CD4-positive, alpha-beta T cell treated with Interferon alpha-2 for 1 hour (primary cell): ENCODE measurements around the gene LANCL2.
"Not testable (repeated sequence)": the region's sequence is repeated elsewhere in the genome, so short reads cannot be mapped to it uniquely, and the experiment has no call there.

Experiments used
- DNase-seq, 2 donors: peaks; one replicate each; pipeline ENCODE4 v3.0.0-alpha.2; 2020 to 2022

LANCL2 gene

DNA sequence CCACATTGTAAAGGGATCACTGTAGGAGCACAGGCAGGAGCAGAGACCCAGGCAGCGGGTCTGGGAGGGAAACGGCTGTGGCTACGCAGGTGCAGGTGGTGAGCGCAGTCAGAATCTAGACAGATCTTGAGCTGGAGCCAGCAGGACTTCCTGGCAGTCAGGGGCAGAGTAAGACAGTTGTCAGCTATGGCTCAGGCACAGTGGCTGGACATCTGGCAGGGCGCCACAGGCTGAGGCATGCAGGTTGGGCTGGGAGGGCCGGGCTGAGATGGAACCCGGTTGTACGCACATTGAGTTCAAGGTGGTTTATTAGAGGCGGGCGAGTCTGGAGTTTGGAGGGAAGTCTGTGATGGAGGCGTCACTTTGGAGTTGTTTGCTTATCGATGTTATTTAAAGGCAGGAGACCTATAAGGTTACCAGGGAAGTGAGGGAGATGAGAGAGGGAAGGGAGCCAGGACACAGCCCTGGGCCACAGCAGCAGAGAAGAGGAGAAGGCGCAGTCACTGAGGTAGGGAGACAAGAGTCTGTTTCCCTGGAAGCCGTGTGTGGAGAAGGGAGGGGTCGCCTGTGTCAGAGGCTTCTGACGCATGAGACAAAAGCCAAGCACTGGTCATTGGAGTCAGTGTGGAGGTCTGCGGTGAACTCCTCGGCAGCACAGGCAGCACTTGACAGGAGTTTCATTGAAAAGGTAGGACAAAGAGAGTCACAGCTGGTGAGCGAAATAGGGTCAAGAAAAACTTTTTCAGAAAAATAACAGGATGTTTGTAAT lies 73.8 kb downstream of the LANCL2 start:
- DNase-seq = no peak

DNA sequence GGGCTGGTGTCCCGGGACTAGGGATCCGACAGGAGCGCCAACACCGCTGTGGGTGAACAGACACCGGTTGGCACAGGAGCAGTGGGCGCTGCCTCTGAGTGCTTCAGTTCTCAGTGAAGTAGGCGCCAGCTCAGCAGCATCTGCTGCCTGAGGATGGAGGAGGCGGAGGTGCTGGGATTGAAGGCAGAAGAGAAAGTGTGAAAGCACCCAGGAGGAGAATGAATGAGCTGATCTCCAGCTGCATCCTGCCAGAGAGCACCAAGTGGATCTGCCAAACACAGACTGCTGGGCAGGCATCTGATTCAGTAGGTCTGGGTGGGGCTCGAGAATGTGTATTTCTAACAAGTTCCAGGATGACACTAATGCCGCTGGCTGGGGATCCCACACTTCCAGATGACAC lies 74.5 kb downstream of the LANCL2 start:
- DNase-seq = no peak

DNA sequence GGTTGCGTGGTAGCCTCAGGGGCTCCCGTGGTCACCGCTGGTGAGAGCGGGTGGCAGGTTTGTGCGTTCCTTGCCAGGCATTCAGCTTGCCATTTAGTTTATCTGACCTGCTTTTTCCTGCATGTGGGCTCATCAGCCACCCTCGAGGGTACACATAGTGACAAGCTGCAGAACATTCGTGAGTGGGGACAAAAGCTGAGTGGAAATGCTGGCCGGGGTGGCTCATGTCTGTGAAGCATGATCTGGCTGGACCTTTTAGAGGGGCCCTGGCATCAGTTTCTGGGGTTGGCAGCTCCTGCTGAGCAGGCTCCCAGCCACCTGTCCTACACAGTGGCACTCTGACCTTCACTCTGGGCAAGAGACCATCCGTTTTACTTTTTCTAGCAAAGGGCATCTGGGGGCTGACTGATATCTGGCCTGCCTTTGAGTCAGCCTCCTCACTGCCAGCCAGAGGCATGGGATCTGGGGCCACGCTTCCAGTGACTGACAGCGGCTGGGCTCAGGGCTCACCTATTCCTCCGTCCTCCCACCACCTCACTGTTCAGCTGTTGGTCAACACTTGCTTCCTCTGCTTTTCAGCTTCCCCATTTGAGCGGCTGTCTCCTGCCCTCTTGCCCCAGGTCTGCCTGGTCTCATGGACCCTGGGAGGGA lies 75.0 kb downstream of the LANCL2 start:
- no peak for DNase-seq

- no peak for DNase-seq
Measured at GRCh38 chr7:55441002-55441401, 75.9 kb downstream of the LANCL2 start.

- DNase-seq = no peak
Measured at GRCh38 chr7:55441774-55442522, 76.8 kb downstream of the LANCL2 start.

DNA sequence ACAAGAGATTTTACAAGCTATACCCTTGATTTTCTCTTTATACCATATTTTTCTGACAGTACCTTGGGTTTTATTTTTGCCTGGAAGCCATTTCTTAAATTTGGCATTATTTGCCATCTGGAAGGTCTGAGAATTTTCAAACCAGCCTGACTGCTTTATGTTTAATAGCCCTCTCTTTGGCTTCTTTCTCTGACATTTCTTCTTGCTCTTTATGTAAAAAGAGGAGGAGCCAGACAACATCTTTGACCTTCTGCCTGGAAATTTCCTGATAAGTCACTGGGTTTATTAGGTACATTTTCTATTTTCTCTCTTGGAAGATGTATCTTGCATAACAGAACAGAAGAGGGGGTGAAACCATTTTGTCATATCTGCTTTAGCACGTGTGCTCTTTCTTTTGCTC lies 79.6 kb downstream of the LANCL2 start:
- DNase-seq = no peak

GRCh38 chr7:55448526-55448925 lies 83.4 kb downstream of the LANCL2 start:
- DNase-seq = no peak

DNA sequence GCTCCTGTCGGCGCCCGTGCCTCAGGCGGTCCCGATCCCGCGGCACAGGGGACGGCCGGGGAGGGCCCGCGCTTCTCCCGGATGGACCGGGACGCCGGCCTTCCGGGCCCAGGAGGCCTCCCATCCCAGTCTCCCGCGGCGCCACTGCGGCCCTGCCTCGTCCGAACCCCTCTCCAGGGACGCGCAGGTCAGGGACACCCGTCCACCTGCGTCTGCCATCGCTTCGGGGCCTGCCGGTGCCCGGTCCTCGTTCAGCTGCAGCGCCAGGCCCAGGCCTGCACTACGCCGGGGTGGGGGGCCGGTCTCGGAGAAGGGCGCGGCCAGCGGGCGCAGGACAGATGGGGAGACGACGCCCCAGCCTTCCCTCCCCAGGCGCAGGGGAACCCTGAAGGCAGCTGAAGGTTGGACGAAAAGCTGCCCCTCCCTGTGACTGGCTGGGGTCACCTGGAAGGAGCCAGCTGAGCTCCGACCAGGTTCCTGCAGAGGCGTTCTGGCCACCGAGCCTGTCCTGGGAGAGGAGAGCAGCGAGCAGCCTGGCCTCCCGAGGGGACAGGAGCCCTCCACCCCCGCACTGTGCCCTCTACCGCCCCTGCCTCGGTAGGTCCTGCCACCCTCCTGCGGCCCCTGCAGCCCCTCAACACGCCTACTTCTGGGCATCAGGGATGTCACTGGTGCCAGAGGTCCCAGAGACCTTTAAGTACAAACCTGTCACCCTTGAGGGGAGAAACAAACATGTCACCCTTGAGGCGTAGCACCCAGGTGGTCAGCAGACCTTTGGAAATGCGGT lies 84.3 kb downstream of the LANCL2 start:
- DNase-seq = no peak

DNA sequence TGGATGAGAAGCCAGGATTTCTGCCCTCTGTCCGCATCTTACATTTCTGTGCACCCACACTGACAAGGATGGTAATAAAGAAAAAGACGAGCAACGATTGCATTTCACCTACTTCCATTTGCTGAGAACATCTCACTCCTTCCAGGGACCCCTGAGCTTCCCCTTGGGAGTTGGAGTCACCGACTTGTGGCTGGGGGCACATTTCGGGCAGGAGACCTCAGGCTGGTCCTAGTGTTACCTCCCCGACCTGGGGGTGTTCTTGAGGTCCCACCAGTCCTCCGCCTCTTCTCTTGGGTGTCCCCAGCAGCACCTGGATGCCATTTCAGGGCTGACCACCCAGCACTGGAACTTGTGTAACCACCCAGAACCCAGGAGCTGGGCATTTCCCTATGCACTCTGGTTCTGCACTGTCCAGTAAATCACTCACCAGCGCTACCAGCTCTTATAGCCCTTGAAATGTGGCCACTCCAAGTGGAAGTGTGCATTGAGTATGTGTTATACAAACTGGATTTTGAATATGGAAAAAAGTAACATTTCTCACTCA lies 84.9 kb downstream of the LANCL2 start:
- no peak for DNase-seq

DNA sequence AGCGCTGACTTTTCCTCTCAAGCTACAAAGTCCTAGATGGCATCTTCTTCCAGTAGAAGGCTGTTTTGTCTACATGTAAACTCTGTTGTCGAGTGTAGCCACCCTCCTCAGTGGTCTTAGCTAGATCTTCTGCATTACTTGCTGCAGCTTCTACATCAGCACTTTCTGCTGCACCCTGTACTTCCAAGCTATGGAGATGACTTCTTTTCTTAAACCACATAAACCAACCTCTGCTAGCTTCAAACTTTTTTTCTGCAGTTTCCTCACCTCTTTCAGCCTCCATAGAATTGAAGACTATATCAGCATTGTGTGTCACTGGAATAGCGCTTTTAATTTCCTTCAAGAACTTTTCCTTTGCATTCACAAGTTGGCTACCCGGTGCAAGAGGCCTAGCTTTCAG lies 87.8 kb downstream of the LANCL2 start:
- DNase-seq = no peak

- no peak for DNase-seq
Measured at GRCh38 chr7:55457801-55458200, 92.7 kb downstream of the LANCL2 start.

DNA sequence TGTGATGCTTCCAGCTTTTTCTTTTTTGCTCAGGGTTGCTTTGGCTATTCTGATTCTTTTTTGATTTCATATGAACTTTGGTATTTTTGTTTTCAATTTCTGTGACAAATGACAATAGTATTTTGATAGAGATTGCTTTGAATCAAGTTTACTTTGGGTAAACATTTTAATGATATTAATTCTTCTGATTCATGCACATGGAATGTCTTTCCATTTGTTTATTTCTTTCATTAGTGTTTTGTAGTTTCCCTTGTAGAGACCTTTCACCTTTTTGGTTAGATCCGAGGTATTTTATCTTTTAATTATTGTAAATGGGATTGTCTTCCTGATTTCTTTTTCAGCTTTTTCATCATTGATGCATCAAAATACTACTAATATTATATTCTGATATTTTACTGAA lies 93.2 kb downstream of the LANCL2 start:
- no peak for DNase-seq

- no peak for DNase-seq
Measured at GRCh38 chr7:55463686-55464262, 98.6 kb downstream of the LANCL2 start.

GRCh38 chr7:55464422-55464821 lies 99.3 kb downstream of the LANCL2 start:
- no peak for DNase-seq

- DNase-seq = no peak
Measured at GRCh38 chr7:55465691-55466090, 100.6 kb downstream of the LANCL2 start.

DNA sequence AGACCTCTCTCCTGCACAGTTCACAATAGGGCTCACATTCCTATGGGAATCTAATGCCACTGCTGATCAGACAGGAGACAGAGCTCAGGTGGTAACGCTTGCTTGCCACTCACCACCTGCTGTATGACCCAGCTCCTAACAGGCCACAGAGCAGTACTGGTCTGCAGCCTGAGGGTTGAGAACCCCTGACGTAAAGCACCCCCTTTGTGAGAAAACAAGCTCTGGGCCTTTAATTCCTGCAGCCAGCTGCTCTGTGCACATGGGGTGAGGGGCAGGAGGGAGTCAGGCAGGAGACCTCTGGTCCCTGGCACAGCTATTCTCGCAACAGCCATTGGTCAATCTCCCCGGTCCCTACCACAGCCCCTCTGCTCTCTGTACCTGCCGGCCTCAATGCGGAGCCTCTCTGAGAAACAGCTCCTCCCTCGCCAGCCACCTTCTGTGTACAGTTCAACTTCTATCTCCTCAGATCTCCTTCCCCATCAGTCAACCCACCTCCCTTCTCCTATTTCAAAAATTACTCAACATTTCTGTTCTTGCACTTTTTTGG lies 102.0 kb downstream of the LANCL2 start:
- no peak for DNase-seq

DNA sequence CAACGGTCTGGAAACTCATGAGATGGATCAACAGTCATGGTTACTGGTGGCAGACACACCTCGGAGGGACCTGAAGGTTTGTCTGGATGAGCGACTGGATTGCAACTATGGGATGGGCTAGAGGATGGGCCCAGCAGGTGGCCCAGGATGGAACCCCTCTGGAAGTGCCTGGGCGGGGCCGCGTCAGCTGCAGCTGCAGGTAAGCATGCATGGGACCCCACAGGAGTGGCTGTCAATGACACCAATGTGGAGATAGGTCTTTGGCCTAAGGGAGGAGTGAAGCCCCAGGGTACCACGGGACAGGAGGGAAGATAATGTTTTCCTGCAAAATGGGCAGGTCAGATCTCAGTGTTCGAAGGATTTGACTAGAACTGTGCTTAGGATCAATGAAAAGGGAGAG lies 103.4 kb downstream of the LANCL2 start:
- DNase-seq = no peak

GRCh38 chr7:55469271-55469681 lies 104.1 kb downstream of the LANCL2 start:
- peak in 1 of 2 donors; percentile 52 for DNase-seq

GRCh38 chr7:55469721-55470120 lies 104.6 kb downstream of the LANCL2 start:
- DNase-seq = no peak

DNA sequence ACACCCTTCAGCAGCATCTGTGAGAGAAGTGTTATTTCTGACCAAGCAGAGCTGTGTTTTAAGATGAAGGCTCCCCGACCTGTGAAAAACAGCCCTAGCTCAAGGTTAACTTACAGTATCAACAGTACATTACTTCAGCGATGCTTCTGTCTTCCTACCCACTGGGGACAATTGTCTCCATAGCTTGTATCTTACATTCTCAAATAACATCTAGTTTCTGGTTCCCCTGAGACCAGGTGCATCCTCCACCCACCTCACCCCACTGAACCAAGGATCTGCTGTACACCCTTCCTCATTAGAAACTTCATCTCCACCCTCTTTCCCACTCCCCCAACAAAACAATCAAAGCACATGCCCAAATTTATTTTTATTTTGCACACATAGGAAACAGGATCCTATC lies 105.1 kb downstream of the LANCL2 start:
- no peak for DNase-seq

GRCh38 chr7:55471594-55471993 lies 106.5 kb downstream of the LANCL2 start:
- not testable (repeated sequence) for DNase-seq

GRCh38 chr7:55472406-55472805 lies 107.3 kb downstream of the LANCL2 start:
- DNase-seq = not testable (repeated sequence)
